Measurements from ENCODE around the gene DBNL. TPM values are rescaled to one million over a fixed set of nuclear protein-coding genes. Genes with fewer than 3 reads are reported as not detected.

Gene DBNL
- polyA plus RNA-seq, 2 of the 4 experiments (the other 2 are of a cell fraction), result 41.8 to 95.0 TPM

DNA sequence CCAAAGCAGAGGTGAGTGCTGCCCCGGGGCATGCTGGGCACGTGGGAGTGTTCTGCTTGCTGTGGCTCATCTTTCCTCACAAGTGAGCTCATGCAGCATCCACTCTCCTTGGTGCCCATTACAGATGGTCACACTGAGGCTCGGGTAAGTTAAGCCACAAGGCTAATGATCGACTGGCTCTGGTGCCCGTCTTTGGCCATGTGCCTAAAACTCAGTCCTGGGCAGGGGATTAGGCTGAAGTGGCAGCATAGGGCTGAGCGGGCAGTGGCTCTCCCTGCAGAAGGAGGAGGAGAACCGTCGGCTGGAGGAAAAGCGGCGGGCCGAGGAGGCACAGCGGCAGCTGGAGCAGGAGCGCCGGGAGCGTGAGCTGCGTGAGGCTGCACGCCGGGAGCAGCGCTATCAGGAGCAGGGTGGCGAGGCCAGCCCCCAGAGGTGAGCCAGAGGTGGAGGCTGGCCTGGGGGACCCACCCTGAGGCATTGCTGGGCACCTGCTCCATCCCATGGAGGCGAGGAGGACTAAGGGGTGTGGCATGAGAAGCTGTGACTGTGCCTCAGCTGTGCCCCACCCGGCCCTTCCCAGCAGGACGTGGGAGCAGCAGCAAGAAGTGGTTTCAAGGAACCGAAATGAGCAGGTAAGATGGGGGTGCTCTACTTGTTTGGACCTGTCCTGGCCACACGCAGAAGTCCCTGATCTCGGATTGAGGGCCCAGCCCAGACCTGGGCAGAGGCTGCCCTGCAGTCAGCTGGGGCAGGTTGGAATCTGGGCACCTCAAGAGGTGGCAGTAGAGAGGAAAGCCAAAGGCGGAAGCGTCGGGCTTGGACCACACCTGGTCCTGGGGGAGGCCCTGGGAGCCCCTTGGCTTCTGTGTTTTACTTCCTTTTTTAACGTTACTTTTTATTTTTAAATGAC, 13.6 kb downstream of the DBNL start:
- ChIA-PET POLR2A (no interaction called here), CTCF (interaction anchor here (1.0 to 1.7 kb wide), 4 partner anchors 11 to 73 kb away, joined by 3 to 7 read pairs (median 3); no protein-coding TSS in a partner anchor)
- 94% methylated on average over 30 of the region's 30 CpGs for WGBS (ENCODE audit: missing lambda C conversion rate)
- H3K9me3 ChIP-seq, result no peaks in the 10 kb centered on the region
- no peak for DNase-seq (ENCODE audit: low read depth in 1 of 2, low spot score in 1 of 2)
- TF ChIP-seq MYC (IDR thresholded peaks at IDR 0.05; ENCODE audit: borderline replicate concordance, low read length) (no peak), EP300 (IDR thresholded peaks at IDR 0.05) (no peak), HOXA7 (CRISPR knock-in tag; IDR thresholded peaks at IDR 0.05) (no peak), SREBF2 (IDR thresholded peaks at IDR 0.05) (no peak), JUN (IDR thresholded peaks at IDR 0.05) (no peak), SMC3 (IDR thresholded peaks at IDR 0.05) (no peak), ESRRA (IDR thresholded peaks at IDR 0.05; ENCODE audit: borderline replicate concordance, low read length) (no peak), ZNF302 (CRISPR knock-in tag; IDR thresholded peaks at IDR 0.05) (no peak), JUNB (IDR thresholded peaks at IDR 0.05) (no peak), CHD4 (IDR thresholded peaks at IDR 0.05; ENCODE audit: borderline replicate concordance) (no peak), EHMT2 (IDR thresholded peaks at IDR 0.05; ENCODE audit: low read depth) (no peak), BHLHE40 (IDR thresholded peaks at IDR 0.05; ENCODE audit: low read depth, low read length) (no peak), HDAC2 (IDR thresholded peaks at IDR 0.05) (no peak), CEBPB (IDR thresholded peaks at IDR 0.05) (no peak), RAD21 (conservative IDR thresholded peaks at IDR 0.05 in 1 of 2, IDR thresholded peaks at IDR 0.05 in 1 of 2) (no peak)
- TF ChIP-seq, protein P1, sequence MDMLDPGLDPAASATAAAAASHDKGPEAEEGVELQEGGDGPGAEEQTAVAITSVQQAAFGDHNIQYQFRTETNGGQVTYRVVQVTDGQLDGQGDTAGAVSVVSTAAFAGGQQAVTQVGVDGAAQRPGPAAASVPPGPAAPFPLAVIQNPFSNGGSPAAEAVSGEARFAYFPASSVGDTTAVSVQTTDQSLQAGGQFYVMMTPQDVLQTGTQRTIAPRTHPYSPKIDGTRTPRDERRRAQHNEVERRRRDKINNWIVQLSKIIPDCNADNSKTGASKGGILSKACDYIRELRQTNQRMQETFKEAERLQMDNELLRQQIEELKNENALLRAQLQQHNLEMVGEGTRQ (IDR thresholded peaks at IDR 0.05), result no peak
- no peaks in the 10 kb centered on the region for H3K4me1 ChIP-seq
- no peak overlapping the region for H3K4me3 ChIP-seq
- H3K27ac ChIP-seq, result no peak overlapping the region
- no peak for FAIRE-seq
- no peak for ATAC-seq
- no peak overlapping the region for H3K4me2 ChIP-seq

DNA sequence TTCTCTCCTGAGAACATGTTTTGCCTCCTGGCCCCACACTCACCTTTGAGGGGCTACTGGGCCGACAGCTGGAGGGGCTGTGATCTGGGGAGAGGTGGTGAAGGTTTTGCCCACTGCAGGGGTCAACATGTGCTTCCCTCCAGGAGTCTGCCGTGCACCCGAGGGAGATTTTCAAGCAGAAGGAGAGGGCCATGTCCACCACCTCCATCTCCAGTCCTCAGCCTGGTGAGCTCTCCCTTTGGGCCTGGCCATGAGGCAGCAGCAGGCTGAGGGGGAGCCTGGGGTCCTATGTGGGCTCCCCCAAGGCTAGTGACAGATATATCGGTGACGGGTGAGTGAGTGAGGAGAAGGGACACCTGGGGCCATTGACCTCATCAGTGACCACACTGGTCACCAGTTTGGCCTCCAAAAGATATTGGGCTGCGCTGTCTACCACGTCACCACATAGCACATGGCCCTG, 14.3 kb downstream of the DBNL start:
- DNase-seq (ENCODE audit: low read depth in 1 of 2, low spot score in 1 of 2) (no peak), ATAC-seq (no peak), FAIRE-seq (no peak)
- ChIA-PET POLR2A (no interaction called here), CTCF (interaction anchor here (1.4 to 1.7 kb wide), 2 partner anchors 15 to 16 kb away, joined by 3 to 7 read pairs; no protein-coding TSS in a partner anchor)
- no peak overlapping the region for H3K4me2 ChIP-seq
- H3K4me3 ChIP-seq, result no peak overlapping the region
- 88% methylated on average over 7 of the region's 7 CpGs for WGBS (ENCODE audit: missing lambda C conversion rate)
- H3K27ac ChIP-seq, result no peak overlapping the region
- TF ChIP-seq CBX2 (IDR thresholded peaks at IDR 0.05; ENCODE audit: borderline replicate concordance, low read depth), result no peak
- no peak for TF ChIP-seq POLR2A (IDR thresholded peaks at IDR 0.05; ENCODE audit: low read length)
- TF ChIP-seq HEYL (CRISPR knock-in tag; IDR thresholded peaks at IDR 0.05), result no peak
- TF ChIP-seq, protein P2, sequence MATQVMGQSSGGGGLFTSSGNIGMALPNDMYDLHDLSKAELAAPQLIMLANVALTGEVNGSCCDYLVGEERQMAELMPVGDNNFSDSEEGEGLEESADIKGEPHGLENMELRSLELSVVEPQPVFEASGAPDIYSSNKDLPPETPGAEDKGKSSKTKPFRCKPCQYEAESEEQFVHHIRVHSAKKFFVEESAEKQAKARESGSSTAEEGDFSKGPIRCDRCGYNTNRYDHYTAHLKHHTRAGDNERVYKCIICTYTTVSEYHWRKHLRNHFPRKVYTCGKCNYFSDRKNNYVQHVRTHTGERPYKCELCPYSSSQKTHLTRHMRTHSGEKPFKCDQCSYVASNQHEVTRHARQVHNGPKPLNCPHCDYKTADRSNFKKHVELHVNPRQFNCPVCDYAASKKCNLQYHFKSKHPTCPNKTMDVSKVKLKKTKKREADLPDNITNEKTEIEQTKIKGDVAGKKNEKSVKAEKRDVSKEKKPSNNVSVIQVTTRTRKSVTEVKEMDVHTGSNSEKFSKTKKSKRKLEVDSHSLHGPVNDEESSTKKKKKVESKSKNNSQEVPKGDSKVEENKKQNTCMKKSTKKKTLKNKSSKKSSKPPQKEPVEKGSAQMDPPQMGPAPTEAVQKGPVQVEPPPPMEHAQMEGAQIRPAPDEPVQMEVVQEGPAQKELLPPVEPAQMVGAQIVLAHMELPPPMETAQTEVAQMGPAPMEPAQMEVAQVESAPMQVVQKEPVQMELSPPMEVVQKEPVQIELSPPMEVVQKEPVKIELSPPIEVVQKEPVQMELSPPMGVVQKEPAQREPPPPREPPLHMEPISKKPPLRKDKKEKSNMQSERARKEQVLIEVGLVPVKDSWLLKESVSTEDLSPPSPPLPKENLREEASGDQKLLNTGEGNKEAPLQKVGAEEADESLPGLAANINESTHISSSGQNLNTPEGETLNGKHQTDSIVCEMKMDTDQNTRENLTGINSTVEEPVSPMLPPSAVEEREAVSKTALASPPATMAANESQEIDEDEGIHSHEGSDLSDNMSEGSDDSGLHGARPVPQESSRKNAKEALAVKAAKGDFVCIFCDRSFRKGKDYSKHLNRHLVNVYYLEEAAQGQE (IDR thresholded peaks at IDR 0.05), result no peak
- no peak for TF ChIP-seq ZC3H11A (IDR thresholded peaks at IDR 0.05)
- TF ChIP-seq BHLHE40 (IDR thresholded peaks at IDR 0.05; ENCODE audit: low read depth, low read length), result no peak
- no peak for TF ChIP-seq HDAC2 (IDR thresholded peaks at IDR 0.05)
- TF ChIP-seq CEBPB (IDR thresholded peaks at IDR 0.05), result no peak
- TF ChIP-seq POLR2AphosphoS2 (conservative IDR thresholded peaks at IDR 0.05; ENCODE audit: low read length), result no peak
- no peaks in the 10 kb centered on the region for H3K4me1 ChIP-seq
- H3K9me3 ChIP-seq, result no peaks in the 10 kb centered on the region

Data from A549 (cell line).